SU-DHL-6 (cell line): ENCODE data around the gene SIGLEC6.

Experiments used
- H2AFZ ChIP-seq: fragments of 200-600 bp; sonication (generic); 2 replicates; pipeline ENCODE4 v1.6.1; 2014; ENCODE audit warnings: low read depth, mild to moderate bottlenecking, moderate library complexity, mixed read lengths, antibody characterized with exemption, low read length; ENCODE audit not compliant: severe bottlenecking
- H3F3A ChIP-seq: fragments of 200-600 bp; shearing (Covaris generic); 2 replicates; pipeline ENCODE4 v1.6.0; 2016; ENCODE audit warnings: antibody characterized with exemption, mild to moderate bottlenecking; ENCODE audit not compliant: insufficient read depth
- H3K27ac ChIP-seq: fragments of 200-600 bp; sonication (generic); 2 replicates; pipeline ENCODE4 v1.5.1; 2016; ENCODE audit warnings: low read depth, mild to moderate bottlenecking, low read length, moderate library complexity, mixed read lengths
- H3K27me3 ChIP-seq: fragments of 200-600 bp; sonication (generic), shearing (Covaris generic); 2 replicates; pipeline ENCODE4 v1.6.0; 2014; ENCODE audit warnings: mild to moderate bottlenecking, low read length
- H3K36me3 ChIP-seq: fragments of 200-600 bp; sonication (generic); 2 replicates; pipeline ENCODE4 v1.6.1; 2014; ENCODE audit warnings: mild to moderate bottlenecking, low read length, mixed read lengths
- H3K4me2 ChIP-seq: fragments of 300-600, 200-600 bp; shearing (Covaris generic), sonication (generic); 2 replicates; pipeline ENCODE4 v1.6.0; 2014; ENCODE audit warnings: low read length, low read depth, mild to moderate bottlenecking; ENCODE audit not compliant: poor library complexity, severe bottlenecking
- H3K4me3 ChIP-seq: fragments of 200-600 bp; sonication (generic); 2 replicates; pipeline ENCODE4 v1.5.1; 2014; ENCODE audit warnings: antibody characterized with exemption, low read length, mild to moderate bottlenecking, mixed read lengths; ENCODE audit not compliant: insufficient read depth, poor library complexity, severe bottlenecking
- H3K79me2 ChIP-seq: fragments of 200-600 bp; sonication (generic); 2 replicates; pipeline ENCODE4 v1.6.1; 2014; ENCODE audit warnings: mild to moderate bottlenecking, low read length, moderate library complexity; ENCODE audit not compliant: insufficient read depth
- H3K9ac ChIP-seq: fragments of 200-600 bp; sonication (generic); 2 replicates; pipeline ENCODE4 v1.7.0; 2014; ENCODE audit warnings: mild to moderate bottlenecking, low read length
- H3K9me2 ChIP-seq: fragments of 200-600 bp; sonication (generic); replicated peaks from 2 replicates; pipeline ENCODE4 v1.6.1; 2014; ENCODE audit warnings: low read length; ENCODE audit not compliant: insufficient read depth
- H3K9me3 ChIP-seq: fragments of 200-600 bp; sonication (generic); 2 replicates; pipeline ENCODE4 v1.6.1; 2014; ENCODE audit warnings: low read length, mixed read lengths; ENCODE audit not compliant: insufficient read depth
- H4K20me1 ChIP-seq: fragments of 200-600 bp; sonication (generic); 2 replicates; pipeline ENCODE4 v1.6.1; 2014; ENCODE audit warnings: low read depth, mild to moderate bottlenecking, antibody characterized with exemption, low read length, moderate library complexity, mixed read lengths
- CTCF ChIP-seq: fragments of 200-600 bp; sonication (generic); IDR thresholded peaks from one replicate; pipeline ENCODE4 v1.5.1; 2017; ENCODE audit warnings: antibody characterized with exemption, mild to moderate bottlenecking, low read length, moderate library complexity; ENCODE audit not compliant: insufficient read depth, poor library complexity, severe bottlenecking
- EZH2phosphoT487 ChIP-seq: fragments of 200-600 bp; sonication (generic), shearing (Covaris generic); conservative IDR thresholded peaks from 2 replicates; pipeline ENCODE4 v1.6.1; 2018; ENCODE audit warnings: mild to moderate bottlenecking, antibody characterized with exemption, low read length, moderate library complexity, mixed read lengths

SIGLEC6 gene

GRCh38 chr19:51566489-51567100, 35.1 kb upstream of the SIGLEC6 start:
- Histone ChIP-seq H3F3A (no peaks in the 10 kb centered on the region), H3K79me2 (no peaks in the 10 kb centered on the region), H3K36me3 (no peaks in the 10 kb centered on the region)

GRCh38 chr19:51565583-51565982, 34.1 kb upstream of the SIGLEC6 start:
- no peaks in the 10 kb centered on the region for H4K20me1 ChIP-seq
- no peaks in the 10 kb centered on the region for H3K36me3 ChIP-seq
- no peaks in the 10 kb centered on the region for H3K79me2 ChIP-seq
- no peak for TF ChIP-seq EZH2phosphoT487
- no peak for TF ChIP-seq CTCF
- H3K27me3 ChIP-seq: no peaks in the 10 kb centered on the region
- H3K9ac ChIP-seq: no peak overlapping the region
- no peak overlapping the region for H3K4me2 ChIP-seq
- H2AFZ ChIP-seq: no peak overlapping the region
- H3K4me3 ChIP-seq: no peak overlapping the region
- H3F3A ChIP-seq: no peaks in the 10 kb centered on the region
- no peaks in the 10 kb centered on the region for H3K9me3 ChIP-seq
- H3K27ac ChIP-seq: no peak overlapping the region
- H3K9me2 ChIP-seq: no peaks in the 10 kb centered on the region

More at GRCh38 chr19:51566489-51567100, 35.1 kb upstream of the SIGLEC6 start:
- H3K4me3 ChIP-seq: no peak overlapping the region
- no peaks in the 10 kb centered on the region for H3K9me3 ChIP-seq
- H4K20me1 ChIP-seq: no peaks in the 10 kb centered on the region
- H3K27me3 ChIP-seq: no peaks in the 10 kb centered on the region
- no peak overlapping the region for H3K27ac ChIP-seq
- H2AFZ ChIP-seq: no peak overlapping the region
- no peak overlapping the region for H3K4me2 ChIP-seq
- TF ChIP-seq CTCF: no peak
- TF ChIP-seq EZH2phosphoT487: no peak
- H3K9me2 ChIP-seq: no peaks in the 10 kb centered on the region
- H3K9ac ChIP-seq: no peak overlapping the region

GRCh38 chr19:51564791-51565190, 33.3 kb upstream of the SIGLEC6 start:
- H2AFZ ChIP-seq: no peak overlapping the region
- no peak overlapping the region for H3K4me3 ChIP-seq

More at GRCh38 chr19:51564791-51565190, 33.3 kb upstream of the SIGLEC6 start:
- no peak overlapping the region for H3K4me2 ChIP-seq
- H3K36me3 ChIP-seq: no peaks in the 10 kb centered on the region
- H3F3A ChIP-seq: no peaks in the 10 kb centered on the region
- no peaks in the 10 kb centered on the region for H4K20me1 ChIP-seq
- H3K27ac ChIP-seq: no peak overlapping the region
- no peaks in the 10 kb centered on the region for H3K9me2 ChIP-seq
- no peaks in the 10 kb centered on the region for H3K27me3 ChIP-seq
- H3K79me2 ChIP-seq: no peaks in the 10 kb centered on the region
- no peak overlapping the region for H3K9ac ChIP-seq
- TF ChIP-seq EZH2phosphoT487 (no peak), CTCF (no peak)
- H3K9me3 ChIP-seq: no peaks in the 10 kb centered on the region
